HCT116 (cell line): ENCODE measurements around the gene ERC2. TPM values are rescaled to one million over a fixed set of nuclear protein-coding genes. Genes with fewer than 3 reads are reported as not detected.

ENCODE experiments used
- ATAC-seq: fragments of 200-7000 bp; cut with Tn5 transposase; 2 replicates; pipeline ENCODE4 v1.9.1; 2020; ENCODE audit warnings: mild to moderate bottlenecking, moderate library complexity
- BruUV-seq: library from RNA; stranded (reverse); fragments of 400-500 nt; replicated peaks from 2 replicates; lab custom pipeline; 2021; lab: Mats Ljungman, UMichigan
- CTCF ChIA-PET: fragments of 300-600 bp; sonication (Branson Sonifier 250); formaldehyde crosslinking; loops from one replicate; lab custom pipeline; 2021; ENCODE audit warnings: antibody characterized with exemption; lab: Charles Lee
- POLR2A ChIA-PET: fragments of 300-600, 350-600 bp; sonication (Branson Sonifier 250); formaldehyde crosslinking; loops from one replicate; lab custom pipeline; 2021; ENCODE audit warnings: antibody characterized with exemption; lab: Charles Lee
- RAD21 ChIA-PET, 2 experiments: fragments of 300-600 bp; sonication (Branson Sonifier 250); formaldehyde crosslinking; loops; one replicate each; lab custom pipeline; 2023; ENCODE audit warnings: low total read pairs in 2 of 2; ENCODE audit not compliant: uncharacterized antibody in 2 of 2, unreplicated experiment in 2 of 2, low non-redundant PET in 1 of 2; lab: Charles Lee
- DNase-seq: peaks from one replicate; pipeline ENCODE4 v3.0.0-alpha.2; 2010; ENCODE audit warnings: low read depth, low spot score
- H2AFZ ChIP-seq: fragments of 200-600 bp; shearing (Covaris generic), sonication (generic); 2 replicates; pipeline ENCODE4 v1.6.1; 2017; ENCODE audit warnings: low read depth, mixed run types, mixed read lengths, antibody characterized with exemption, low read length; ENCODE audit not compliant: poor library complexity, severe bottlenecking
- H3K27ac ChIP-seq: 2 replicates; pipeline ENCODE4 v1.5.1; 2012; ENCODE audit warnings: low read depth, low read length
- H3K27me3 ChIP-seq: fragments of 200-600 bp; sonication (generic); 2 replicates; pipeline ENCODE4 v1.6.1; 2016; ENCODE audit warnings: mixed run types, low read length, mixed read lengths; ENCODE audit not compliant: insufficient read depth
- H3K36me3 ChIP-seq, 2 experiments: fragments of 200-500 bp in 1 of 2; fragments of 200-600 bp in 1 of 2; sonication (Bioruptor generic) in 1 of 2; sonication (generic) in 1 of 2; 2 replicates each; pipeline versions ENCODE4 v1.5.1 to v1.6.1; 2014 to 2016; ENCODE audit warnings: low read length in 2 of 2, inconsistent platforms in 1 of 2, mixed read lengths in 1 of 2, mixed run types in 1 of 2; ENCODE audit not compliant: insufficient read depth in 2 of 2, control insufficient read depth in 1 of 2
- H3K4me1 ChIP-seq, 2 experiments: fragments of 200-600 bp in 1 of 2; sonication (generic) in 1 of 2; 2 replicates each; pipeline versions ENCODE4 v1.5.1 to v1.6.1; 2012 to 2017; ENCODE audit warnings: low read length in 2 of 2, inconsistent platforms in 1 of 2, mild to moderate bottlenecking in 1 of 2, mixed read lengths in 1 of 2, mixed run types in 1 of 2, moderate library complexity in 1 of 2; ENCODE audit not compliant: insufficient read depth in 2 of 2, control insufficient read depth in 1 of 2
- H3K4me2 ChIP-seq: fragments of 200-600 bp; sonication (generic); 2 replicates; pipeline ENCODE4 v1.6.1; 2017; ENCODE audit warnings: mixed run types, low read length, mixed read lengths
- H3K4me3 ChIP-seq, 2 experiments: fragments of 200-600 bp in 1 of 2; sonication (generic) in 1 of 2; replicated peaks in 1 of 2; 2 replicates each; pipeline ENCODE4 v1.5.1; 2011 to 2016; ENCODE audit warnings: low read length in 2 of 2, control low read depth in 1 of 2, low read depth in 1 of 2, mild to moderate bottlenecking in 1 of 2, mixed read lengths in 1 of 2, mixed run types in 1 of 2
- H3K79me2 ChIP-seq: fragments of 200-600 bp; sonication (generic); 2 replicates; pipeline ENCODE4 v1.6.1; 2017; ENCODE audit warnings: mild to moderate bottlenecking, mixed run types, low read length, moderate library complexity, mixed read lengths; ENCODE audit not compliant: insufficient read depth
- H3K9ac ChIP-seq: fragments of 200-600 bp; sonication (generic); 2 replicates; pipeline ENCODE4 v1.6.1; 2016; ENCODE audit warnings: low read length, mixed read lengths
- H3K9me2 ChIP-seq: fragments of 200-600 bp; sonication (generic), shearing (Covaris generic); 2 replicates; pipeline ENCODE4 v1.6.1; 2017; ENCODE audit warnings: mixed run types, mild to moderate bottlenecking, moderate library complexity; ENCODE audit not compliant: insufficient read depth
- H3K9me3 ChIP-seq, 2 experiments: fragments of 200-500 bp in 1 of 2; fragments of 200-600 bp in 1 of 2; sonication (Bioruptor generic) in 1 of 2; sonication (generic) in 1 of 2; 2 replicates each; pipeline ENCODE4 v1.6.1; 2014 to 2017; ENCODE audit warnings: low read length in 2 of 2, mixed read lengths in 2 of 2, inconsistent platforms in 1 of 2, low read depth in 1 of 2, mild to moderate bottlenecking in 1 of 2, mixed run types in 1 of 2, moderate library complexity in 1 of 2; ENCODE audit not compliant: control insufficient read depth in 1 of 2, insufficient read depth in 1 of 2
- H4K20me1 ChIP-seq: fragments of 200-600 bp; sonication (generic), shearing (Covaris generic); 2 replicates; pipeline ENCODE4 v1.6.1; 2017; ENCODE audit warnings: mixed run types, mild to moderate bottlenecking, moderate library complexity; ENCODE audit not compliant: insufficient read depth
- CBX3 ChIP-seq: IDR thresholded peaks from 2 replicates; pipeline ENCODE4 v1.6.1; 2012; ENCODE audit warnings: low read depth
- EZH2 ChIP-seq: fragments of 200-600 bp; sonication (generic); IDR thresholded peaks from 2 replicates; pipeline ENCODE4 v1.6.1; 2017; ENCODE audit warnings: antibody characterized with exemption, mixed run types
- EZH2phosphoT487 ChIP-seq: fragments of 200-600 bp; IDR thresholded peaks from 2 replicates; pipeline ENCODE4 v1.6.1; 2018; ENCODE audit warnings: antibody characterized with exemption, borderline replicate concordance
- REST ChIP-seq: IDR thresholded peaks from 2 replicates; pipeline ENCODE4 v1.6.1; 2012; ENCODE audit warnings: low read depth
- ZFX ChIP-seq: fragments of 450-650 bp; IDR thresholded peaks from 2 replicates; pipeline ENCODE4 v1.6.1; 2017
- intact Hi-C: fragments of 100-400 bp; cut with micrococcal nuclease; formaldehyde crosslinking; loops from 2 replicates; pipeline ENCODE4 v1.10.0; 2022
- total RNA-seq: library from RNA; stranded (reverse); gene quantifications from one replicate; pipeline ENCODE4 v1.2.1, GENCODE V29; 2021; ENCODE audit not compliant: unreplicated experiment

Gene ERC2
- total RNA-seq, 1 experiment from 2014 or later: not detected

GRCh38 chr3:55514962-55515361 is 953.3 kb downstream of the ERC2 start (continued):
- no peak for TF ChIP-seq CBX3
- TF ChIP-seq REST: no peak
- no peak for TF ChIP-seq ZFX

- H2AFZ ChIP-seq: no peak overlapping the region
- no peak overlapping the region for H3K4me2 ChIP-seq
- no peaks in the 10 kb centered on the region for H3K27me3 ChIP-seq
- RAD21 ChIA-PET: no interaction called here
- peaks cover 0 to 4% of the 10 kb centered on the region in 2 experiments; a peak in 2 of 4 replicates for H3K9me3 ChIP-seq
- H3K4me3 ChIP-seq: no peak overlapping the region
- no peak for TF ChIP-seq EZH2phosphoT487
- TF ChIP-seq EZH2: no peak
- H3K36me3 ChIP-seq: no peaks in the 10 kb centered on the region
- intact Hi-C loops: no loop called here
- DNase-seq (no peak), ATAC-seq (no peak)
- POLR2A ChIA-PET: no interaction called here
- no peaks in the 10 kb centered on the region for H3K4me1 ChIP-seq
- no peaks in the 10 kb centered on the region for H4K20me1 ChIP-seq
- no peaks in the 10 kb centered on the region for H3K9me2 ChIP-seq
- BruUV-seq: no TSS peak
- no peak overlapping the region for H3K27ac ChIP-seq
- CTCF ChIA-PET: no interaction called here
- no peaks in the 10 kb centered on the region for H3K79me2 ChIP-seq
- no peak overlapping the region for H3K9ac ChIP-seq
Observed at GRCh38 chr3:55512571-55513343, 955.5 kb downstream of the ERC2 start.
